ENCODE results near the gene UTP11.

UTP11 gene

DNA sequence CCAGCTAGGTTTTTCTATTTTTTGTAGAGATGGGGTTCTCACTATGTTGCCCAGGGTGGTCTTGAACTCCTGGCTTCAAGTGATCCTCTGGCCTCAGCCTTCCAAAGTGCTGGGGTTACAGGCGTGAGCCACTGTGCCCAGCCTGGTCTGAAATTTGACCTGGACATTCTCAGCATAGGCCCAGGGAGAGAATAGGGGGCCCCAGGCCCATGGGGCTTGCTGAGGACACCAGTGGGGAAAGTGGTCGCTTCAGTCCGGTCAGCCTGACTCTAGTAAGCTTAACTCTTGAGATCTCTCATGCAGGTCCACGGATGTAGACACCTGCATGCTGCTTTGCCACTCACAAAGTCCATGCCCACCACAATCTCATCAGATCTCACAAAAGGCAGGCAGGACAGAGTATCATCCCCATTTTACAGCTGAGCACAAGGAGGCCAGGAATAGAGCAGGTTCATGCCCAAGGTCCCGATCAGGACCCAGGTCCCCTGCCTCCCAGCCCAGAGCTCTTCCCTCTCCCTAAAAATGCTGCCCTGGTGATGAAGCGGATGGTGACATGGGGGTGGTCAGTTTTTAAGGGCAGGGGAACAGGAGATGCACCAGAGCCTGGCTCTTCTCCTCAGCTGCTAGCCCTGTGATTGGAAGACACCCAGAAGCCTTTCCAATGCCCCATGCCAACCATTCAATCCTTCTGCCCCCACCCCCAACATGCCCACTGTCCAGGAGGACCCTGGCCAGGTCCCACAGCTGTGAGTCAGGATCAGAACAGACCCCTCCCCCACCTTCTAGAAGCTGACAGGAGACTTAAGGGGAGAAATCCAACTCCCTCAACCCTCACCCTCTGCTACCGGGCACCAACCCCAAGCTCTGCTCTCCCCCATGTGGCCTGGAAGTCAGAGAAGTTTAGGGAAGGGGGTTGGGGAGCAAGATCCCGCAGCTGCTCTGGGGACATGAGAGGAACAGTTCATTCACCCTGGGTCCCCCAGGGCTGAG is 9.0 kb upstream of the UTP11 start:
- DNase-seq: no peak

DNA sequence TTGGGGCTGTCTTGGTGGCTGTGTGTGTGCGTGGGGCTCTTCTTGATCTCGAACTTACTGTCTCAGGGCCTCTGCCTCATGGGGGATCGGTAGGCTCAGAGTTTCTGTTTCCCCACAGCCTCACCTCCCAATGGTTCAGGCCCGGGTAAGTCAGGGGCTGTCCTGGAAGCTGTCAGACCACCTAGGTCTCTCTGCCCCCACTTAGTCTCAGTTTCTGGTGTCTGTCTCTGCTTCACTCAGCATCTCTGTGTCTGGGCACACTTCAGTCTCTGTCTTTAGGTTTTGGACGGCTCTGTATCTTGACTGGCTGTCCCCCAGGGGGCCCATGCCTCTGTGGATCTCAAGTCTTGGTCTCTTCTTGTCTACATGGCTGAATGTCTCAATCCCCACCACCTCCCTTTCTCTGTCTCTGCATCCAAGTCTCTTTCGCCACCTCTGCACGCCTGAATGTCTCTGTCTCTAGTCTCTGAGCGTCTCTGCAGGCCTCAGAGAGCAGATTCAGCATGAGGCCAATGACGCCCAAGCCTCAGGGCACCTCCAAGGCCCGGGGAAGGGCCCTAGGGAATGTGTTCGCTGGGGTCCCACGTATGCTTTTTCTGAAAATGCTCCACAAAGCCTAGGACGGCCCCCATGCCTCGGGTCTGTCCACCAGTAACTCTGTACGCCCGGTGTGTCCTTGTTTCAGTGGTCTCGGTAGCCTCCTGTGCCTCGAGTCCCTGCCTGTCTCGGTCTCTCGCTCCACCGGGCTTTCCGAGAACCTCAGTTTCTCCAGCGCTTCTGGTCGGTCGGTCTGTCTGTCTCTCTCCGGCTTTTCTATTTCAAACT is 8.0 kb upstream of the UTP11 start:
- no peak for DNase-seq

DNA sequence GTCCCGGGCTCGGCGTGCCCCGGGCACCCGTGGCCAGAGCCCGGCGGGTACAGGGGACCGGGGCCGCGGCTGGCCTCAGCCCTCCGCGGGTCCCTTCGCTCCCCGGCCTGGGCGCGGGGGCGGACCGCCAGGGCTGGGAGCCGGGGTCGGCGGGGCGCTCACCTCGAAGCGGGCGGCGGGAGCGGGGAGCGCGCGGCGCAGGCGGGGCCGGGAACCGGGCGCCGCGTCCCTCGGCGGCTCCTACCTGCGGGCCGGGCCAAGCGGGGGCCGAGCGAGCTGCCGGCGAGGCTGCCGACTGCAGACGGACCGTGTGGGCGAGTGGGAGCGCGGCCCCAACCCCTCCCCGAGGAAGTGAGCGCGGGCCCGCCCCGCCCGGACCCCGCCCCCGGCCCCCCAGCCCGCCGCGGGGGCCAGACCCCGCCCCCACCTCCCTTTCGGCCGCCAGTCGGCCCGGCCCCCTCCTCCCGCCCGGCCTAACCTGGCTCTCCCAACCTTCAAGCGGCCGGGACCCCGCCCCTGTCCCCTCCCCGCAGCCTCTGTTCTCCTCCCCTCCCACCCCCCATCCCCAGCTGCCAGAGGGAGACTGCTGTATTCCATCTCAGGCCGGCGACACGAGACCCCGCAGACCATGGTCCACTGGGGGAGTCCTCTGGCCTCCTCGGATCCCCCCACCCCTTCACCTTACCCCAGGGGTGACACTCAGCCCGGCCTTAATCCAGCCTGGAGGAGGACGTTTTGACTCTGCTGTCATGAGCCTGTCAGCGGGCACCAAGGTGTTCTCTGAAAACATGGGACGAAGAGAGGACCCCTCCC is 7.1 kb upstream of the UTP11 start, which contains the start of gene FHL3:
Gene FHL3, minus strand, starts transcription at position 320 of the 813 bp plus-strand sequence. CDS start 6,102 bp downstream, outside the sequence.
- DNase-seq: no peak

DNA sequence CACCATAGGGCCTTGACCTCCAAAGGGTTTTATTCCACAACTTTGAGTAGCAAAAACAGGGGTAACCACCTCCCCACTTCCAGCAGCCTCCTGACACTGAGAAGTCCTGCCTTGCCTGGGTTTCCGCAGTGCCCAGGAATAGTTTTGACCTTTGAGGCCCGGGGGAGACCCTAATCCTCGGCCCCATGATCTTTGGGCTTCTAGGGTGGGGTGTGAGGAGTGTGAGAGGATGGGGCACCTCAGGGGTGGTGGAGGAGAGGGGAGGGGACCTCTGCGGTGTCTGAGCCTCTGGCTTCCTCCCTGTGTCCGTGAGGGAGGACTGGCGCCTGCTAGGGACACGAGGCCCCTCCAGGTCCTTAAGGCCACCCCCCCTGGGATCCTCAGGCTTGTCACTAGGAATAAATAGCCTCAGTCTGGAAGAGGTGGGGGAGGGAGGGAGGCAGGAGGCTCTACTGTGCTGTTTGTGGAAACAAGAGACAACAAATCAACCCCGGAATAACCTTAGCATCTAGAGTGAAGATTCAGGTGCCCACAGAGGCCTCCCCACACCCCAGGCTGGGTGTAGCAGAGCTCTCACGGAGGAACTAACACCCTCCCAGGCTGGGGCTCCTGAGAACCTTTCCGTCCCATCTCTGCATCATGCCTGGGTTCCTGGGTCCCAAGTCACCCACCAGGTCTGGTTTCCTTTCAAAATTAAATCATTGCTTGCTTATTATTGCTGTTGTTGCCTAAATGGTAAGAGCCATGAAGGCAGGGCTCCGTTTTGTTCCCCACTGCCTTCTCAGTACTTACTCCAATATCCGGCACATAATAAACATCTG is 6.3 kb upstream of the UTP11 start:
- no peak for DNase-seq

DNA sequence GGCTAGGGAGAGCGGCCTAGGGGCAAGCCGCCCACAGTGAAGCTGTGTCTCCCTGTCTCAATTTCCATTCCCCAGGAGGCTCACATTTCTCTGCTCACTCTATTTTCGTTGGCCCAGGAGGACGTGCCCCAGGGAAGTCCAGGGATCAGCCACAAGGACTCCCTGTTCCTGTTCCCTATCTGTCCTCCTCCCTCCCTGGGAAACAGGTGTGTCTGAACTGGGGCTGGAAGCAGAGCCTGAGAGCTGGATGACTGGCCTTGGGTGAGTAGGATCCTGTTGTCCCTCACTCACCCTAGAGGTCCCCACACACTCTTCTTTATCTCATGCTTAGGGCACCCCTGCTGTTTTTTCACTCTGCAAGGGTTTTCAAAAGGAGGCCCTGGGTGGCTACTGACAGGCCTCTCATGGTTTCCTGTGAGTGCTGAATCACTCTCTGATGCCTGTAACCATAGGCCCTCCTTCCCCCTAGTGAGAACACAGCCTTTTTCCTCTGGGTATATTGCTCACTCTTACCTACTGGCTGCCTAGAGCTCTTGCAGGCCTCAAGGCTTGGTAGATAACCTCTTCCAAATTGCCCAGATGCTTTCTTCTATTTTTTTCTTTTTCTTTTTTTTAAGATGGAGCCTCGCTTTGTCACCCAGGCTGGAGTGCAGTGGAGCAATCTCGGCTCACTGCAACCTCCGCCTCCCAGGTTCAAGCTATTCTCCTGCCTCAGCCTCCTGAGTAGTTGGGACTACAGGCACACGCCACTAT is 3.3 kb upstream of the UTP11 start:
- no peak for DNase-seq

DNA sequence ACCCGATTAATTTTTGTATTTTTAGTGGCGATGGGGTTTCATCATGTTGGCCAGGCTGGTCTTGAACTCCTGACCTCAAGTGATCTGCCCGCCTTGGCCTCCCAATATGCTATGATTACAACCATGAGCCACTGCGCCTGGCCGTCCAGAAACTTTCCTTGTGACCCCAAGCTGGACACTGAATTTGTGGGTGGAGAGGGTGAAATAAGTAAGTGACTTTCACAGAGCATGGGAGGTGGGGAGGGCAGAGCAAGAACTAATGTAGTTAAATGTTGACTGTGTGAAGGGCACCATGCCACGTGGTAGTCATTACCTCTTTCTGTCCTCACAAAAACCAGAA is 2.7 kb upstream of the UTP11 start:
- DNase-seq: no peak

DNA sequence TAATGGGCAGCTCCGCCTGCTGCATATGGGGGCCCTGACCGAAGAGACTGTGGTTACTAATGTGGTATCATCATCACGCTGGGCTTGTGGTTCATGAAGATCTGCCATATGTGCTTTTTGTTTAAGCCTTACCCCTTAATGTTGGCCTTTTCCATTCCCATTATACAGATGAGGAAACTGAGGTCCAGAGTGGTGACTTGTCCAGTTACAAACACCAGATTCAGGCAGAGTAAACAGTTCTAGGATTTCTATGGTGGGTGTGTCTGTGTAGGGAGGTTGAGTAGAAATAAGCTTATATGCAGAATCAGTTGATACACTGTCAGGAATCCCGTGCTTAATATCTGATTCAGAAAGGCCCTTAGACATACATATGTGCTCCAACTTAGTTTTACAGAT is 691 bp downstream of the UTP11 start:
- no peak for DNase-seq

DNA sequence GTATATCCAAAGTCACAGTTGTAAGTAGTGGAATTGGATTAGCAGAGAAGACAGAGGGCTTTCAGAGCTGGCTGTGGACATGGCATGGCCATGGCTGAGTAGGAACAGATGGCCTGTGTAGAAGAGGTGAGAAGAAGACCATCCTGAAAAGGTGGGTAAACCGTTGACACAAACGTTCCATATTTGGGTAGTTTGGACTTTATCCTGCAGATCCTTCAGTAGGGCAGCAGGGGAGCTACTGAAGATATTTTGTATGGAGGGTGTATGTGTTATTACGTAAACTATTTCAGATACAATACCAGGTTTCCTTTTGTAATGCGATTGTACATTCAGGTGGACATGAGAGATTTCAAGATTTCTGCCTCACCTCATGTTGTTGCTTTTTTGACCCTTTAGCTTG is 1.6 kb downstream of the UTP11 start:
- DNase-seq: no peak

DNA sequence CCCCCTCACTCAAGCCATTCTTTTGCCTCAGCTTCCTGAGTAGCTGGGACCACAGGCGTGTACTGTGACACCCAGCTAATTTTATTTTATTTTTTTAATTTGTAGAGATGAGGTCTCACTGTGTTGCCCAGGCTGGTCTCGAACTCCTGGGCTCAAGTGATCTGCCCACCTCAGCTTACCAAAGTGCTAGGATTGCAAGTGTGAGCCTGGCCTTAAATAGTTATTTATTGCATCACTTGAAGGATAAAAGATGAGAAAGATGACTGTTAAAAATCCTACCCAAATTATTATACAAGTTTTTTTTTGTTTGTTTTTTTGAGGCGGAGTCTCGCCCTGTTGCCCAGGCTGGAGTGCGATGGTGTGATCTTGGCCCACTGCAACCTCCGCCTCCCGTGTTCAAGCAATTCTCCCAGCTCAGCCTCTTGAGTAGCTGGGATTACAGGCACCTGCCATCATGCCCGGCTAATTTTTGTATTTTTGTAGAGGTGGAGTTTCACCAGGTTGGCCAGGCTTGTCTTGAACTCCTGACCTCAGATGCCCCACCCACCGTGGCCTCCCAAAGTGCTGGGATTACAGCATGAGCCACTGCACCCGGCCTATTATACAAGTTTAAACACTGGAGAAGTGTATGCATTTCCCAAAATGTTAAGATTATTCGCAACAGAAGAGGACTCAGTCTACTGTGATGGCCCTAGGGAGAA is 2.3 kb downstream of the UTP11 start:
- no peak for DNase-seq

DNA sequence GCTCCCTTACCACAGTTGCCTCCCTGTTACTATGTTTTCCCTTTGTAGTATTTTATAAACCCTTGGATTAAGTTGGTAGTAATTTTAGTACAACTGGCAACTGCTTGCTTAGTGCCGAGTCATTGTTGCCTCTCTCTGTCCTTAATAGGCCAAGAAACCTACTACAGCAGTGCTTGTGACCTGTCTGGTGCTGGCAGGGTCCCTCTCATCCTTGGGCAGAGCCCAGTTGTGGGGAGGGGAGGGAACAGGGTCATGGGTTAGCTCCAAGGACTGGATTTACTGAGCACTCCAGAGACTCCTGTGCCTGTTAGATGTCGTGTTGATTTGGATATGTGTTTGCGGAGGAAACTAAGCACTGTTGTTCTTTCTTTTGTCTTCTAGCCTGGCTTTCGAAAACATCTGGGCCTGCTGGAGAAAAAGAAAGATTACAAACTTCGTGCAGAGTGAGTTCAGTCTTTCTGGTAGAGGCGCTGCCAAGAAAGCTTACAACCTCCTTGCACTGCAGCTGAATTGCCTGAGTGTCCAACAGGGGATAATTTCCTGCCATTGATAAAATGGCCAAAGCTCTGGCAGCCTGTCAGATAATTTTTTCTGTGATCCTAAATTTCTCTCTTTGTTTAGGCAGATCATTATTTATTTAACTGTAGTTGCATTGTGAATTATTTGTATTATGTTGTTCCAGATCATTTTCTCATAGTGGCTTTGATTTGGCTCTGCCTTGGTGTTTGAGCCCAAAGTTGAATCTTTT is 3.6 kb downstream of the UTP11 start:
- DNase-seq: no peak

DNA sequence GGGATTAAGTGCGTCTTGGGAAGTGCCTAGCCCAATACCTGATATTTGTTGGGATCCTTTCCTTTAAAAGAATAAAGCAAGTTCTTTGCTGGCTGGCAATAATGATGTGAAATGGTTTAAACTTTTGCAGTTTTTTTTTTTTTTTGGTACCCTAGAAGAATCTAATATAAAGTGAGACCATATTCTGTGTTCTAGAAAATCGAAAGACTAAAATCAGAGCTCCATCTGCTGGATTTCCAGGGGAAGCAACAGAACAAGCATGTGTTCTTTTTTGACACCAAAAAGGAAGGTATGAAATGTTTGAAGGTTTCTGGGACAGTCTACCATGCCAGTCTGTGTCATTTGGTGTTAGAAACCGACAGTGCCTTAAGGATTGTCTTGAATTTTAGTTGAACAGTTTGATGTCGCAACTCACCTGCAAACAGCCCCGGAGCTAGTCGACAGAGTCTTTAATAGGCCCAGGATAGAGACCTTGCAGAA is 6.4 kb downstream of the UTP11 start:
- DNase-seq: peak; percentile 33

DNA sequence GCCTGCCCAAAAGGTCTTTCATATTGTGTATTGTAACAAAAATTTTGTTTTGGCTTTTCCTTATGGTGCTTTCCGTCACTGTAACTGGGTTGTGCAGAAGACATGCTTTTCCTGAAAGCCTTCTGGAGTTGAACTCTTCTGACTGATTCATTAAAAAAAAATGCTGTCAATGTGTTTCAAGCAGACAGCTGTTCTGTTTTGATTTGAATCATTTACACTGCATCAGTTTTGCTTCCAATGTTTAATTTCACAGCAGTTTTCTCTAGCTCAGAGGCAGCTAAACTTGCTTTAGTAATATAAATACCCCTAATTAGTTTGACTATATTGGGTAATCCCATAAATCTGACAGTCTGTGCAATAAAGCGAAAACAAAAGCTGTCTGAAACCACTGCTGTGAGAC is 7.9 kb downstream of the UTP11 start:
- no peak for DNase-seq

DNA sequence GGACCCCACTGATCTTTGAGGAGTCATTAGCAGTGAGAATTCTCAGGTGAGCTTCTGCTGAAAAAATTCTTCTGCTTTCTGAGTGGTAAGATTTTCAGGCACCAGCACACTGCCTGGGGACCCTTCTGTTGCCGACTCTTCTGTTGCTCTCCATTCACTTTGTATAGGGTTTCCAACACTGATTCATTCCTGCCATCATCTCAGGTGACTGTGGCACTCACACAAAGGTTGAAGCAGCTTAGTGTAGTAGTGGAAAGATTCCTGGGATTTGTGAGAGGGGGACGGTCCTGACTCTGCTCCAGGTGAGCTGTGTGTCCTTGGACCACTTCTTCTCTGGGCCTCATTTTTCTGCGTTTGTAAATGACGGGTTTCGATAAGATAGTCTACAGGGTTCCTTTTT is 9.4 kb downstream of the UTP11 start:
- DNase-seq: no peak

DNA sequence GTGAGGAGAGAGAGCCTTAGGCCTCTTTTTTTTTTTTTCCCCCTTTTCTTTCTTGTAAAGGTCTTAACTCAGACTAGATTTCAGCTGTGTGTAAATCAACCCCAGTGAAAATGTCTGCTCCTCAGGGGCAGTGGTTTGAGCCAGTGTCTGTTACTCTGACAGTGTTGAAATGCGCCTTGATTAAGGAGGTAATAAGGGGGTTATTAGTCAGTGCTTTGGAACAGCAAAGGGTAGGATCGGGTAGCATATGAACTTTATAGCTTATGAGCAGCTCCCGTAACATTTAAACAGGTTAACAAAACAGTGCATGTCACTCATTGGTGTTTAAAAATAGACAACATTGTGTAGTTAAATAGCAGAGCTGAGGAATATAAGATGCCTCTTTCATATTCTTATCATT is 10.3 kb downstream of the UTP11 start:
- DNase-seq: no peak

DNA sequence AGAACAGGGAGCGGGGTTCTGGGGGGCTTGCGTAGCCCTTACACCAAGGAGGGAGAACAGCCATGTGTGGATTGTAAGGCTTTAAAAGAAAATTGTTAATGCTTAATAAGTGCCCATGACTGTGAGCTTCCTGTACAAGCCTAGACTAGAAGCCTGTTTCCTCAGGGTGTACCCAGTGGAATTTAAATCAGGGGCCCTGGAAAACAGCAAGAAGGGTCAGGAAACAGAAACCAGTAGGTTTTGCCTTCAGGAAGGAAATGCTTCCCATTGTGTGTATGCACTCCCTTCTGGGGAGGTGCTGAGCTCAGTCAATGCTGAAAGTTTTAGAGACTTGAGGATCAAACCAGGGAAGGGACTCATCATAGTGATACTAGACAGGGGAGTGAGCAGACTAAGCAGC is 12.7 kb downstream of the UTP11 start:
- no peak for DNase-seq

DNA sequence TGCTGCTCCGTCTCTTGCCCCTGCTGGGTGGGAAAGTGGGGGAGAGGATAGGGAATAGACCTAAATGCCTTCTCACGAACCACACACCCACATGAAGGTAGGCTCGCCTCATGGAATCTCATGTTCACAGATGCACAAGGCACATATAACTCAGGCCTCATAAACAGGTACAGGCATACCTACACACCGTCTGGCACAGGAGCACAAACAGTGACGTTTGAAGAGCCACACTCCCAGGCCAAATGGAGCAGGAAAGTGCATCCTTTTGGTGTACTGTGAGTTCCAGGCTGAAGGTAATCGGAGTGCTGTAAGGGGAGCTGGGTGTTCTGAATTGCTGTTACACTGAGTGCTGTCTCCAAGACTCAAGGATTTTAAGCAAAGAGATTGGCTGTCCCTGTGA is 13.1 kb downstream of the UTP11 start:
- DNase-seq: no peak

DNA sequence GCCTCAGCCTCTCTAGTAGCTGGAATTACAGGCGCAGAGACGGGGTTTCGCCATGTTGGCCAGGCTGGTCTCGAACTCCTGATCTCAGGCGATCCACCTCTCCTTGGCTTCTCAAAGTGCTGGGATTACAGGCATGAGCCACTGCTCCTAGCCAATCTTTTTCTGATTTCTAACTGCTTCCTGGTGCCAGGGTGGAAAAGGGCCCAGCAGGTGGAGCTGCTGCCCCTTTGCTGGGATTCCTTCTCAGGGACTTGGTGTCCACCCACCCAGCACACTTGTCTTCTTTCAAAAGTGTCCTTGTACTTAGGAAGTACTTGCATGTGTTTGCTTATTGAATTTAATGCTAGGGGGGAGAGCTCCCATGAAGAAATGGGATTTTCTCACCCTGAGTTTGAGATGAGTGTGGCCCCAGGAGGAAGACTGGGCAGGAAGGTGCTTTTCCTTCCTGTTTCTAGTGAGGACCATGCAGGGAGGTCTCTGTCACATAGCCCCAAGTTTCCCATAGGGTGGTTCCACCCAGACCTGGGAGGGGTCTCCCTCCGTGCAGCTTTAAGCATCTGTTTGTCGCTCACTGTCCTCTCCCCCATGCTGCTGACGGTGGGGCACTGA is 14.2 kb downstream of the UTP11 start:
- peak; percentile 82 for DNase-seq

DNA sequence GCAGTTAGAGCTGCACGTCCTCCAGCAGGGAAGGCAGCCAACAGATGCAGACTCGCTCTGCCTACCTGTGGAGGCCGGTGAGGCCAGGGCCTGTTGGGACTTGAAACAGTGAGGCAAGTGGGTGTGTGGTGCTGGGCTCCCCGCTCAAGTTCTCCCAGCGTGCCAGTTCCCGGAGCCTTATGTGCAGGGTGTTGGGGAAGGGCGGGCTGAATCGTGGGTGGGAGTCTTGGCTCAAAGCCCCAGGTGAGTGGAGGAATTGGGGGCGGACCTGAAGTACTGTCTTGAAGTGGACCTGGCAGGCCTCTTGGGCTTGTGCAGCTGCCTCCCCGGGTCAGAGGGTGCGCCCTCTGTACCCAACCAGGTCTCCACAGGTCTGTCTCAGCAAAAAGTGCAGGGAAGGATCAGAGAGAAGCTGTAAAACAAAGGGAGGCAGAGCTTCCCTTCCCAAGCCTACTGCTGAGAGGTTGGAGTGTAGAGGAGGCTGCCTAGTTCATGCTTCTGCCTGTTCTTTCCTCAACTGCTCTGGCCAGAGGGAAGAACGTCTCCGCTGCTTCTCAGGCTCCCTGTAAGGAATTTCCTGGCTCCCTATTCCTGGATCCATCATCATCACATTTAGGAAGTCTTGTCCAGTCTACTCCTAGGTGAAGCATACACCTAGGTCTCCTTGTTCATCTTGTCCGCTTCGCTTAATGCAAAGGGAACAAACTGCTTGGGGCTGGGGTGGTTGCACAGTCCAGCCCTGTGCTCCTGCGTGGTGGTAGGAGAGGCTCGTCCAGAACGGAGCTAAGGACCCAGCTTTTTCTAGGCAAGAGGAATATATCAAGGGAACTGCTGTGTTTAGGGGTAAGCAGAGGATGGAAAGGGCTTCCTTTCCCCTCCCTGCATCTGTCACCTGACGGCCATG is 14.9 kb downstream of the UTP11 start:
- no peak for DNase-seq

Measured in NCI-H2029 (cell line).